GM18517 (cell line): ENCODE data around the gene SMC1B.
"Not testable (repeated sequence)": the region's sequence is repeated elsewhere in the genome, so short reads cannot be mapped to it uniquely, and the experiment has no call there.

ENCODE experiments used
- ATAC-seq: cut with Tn5 transposase; IDR thresholded peaks from one replicate; pipeline ENCODE4 v1.9.1; 2021; ENCODE audit warnings: mild to moderate bottlenecking, moderate library complexity; ENCODE audit not compliant: unreplicated experiment

SMC1B gene

DNA sequence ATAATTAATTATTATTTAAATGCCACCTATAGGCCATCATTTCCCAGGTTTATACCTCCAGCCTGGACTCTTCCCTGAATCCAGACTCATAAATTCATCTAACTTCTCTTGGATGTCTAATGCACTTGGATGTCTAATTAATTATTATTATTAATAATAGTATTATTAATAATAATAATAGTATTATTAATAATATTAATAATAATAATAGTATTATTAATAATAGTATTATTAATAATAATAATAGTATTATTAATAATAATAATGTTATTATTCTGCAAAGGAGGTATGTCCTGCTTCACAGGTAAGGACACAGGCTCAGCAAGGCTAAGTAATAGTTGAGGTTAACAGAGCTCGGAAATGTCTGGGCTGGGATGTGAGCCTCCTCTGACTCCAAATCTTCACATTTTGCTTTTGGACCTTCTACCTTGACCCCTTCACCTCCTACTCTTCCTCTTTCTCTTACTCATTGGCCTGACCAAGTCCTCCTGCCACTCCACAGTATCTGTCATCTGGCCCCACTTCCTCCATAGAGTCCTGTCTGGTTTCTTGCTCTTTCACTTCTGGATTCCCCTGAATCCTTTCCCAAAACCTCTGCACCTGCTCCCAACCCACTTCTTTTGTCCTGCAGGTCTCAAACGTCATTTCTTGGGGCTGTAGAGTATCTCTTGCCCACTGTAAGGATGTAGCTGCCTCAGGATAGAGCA is 8.1 kb upstream of the SMC1B start:
- ATAC-seq, result no peak

DNA sequence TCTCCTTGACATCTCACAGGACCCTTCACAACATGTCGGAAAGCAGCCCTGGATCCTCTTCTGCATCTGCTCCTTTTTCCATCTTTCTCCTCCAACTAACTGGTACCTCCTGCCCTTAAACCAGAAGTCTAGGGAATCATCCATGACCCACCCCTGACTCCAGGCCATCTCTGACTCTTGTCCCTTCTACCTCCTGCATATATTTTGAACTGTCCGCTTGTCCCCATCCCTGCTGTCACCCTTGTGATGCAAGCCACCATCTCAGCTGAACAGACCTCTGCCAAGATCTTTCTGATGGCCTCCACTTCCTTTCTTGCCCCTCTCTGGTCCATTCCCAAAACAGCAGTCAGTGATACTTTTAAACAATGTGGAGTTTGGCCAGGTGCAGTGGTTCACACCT is 7.1 kb upstream of the SMC1B start:
- ATAC-seq, result no peak

DNA sequence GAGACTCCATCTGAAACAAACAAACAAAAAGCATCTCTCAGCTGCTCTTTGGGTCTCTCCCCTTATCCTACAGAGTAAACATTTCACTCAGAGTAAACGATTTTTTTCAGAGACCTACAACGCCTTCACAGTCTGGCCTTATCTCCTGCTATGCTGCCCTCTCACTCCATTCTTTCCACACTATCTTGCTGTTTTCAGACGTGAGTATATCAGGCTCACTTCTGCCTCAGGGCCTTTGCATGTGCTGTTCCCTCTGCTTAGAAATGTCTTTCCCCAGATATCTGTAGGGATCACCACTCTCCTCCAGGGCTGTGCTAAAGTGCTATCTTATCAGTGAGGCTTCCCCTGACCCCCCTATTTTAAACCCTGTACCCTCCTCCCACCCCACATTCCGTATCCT is 6.6 kb upstream of the SMC1B start:
- ATAC-seq, result no peak

DNA sequence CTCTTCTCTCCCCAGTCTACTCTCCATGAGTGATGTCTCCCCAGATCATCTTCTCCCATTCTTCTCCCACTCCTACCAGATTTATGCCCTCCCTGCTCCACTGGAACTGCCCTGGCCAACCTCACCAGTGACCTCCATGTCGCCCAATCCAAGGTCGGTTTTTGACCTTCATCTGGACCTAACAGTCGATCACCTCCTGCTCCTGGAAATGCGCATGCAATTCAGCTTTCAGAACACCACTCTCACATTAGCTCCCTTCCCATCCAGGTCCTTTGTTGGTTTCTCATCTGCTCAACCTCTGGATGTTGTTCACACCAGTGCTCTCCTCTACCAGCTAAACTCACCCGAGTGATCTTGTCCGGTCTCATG is 5.4 kb upstream of the SMC1B start:
- no peak for ATAC-seq

DNA sequence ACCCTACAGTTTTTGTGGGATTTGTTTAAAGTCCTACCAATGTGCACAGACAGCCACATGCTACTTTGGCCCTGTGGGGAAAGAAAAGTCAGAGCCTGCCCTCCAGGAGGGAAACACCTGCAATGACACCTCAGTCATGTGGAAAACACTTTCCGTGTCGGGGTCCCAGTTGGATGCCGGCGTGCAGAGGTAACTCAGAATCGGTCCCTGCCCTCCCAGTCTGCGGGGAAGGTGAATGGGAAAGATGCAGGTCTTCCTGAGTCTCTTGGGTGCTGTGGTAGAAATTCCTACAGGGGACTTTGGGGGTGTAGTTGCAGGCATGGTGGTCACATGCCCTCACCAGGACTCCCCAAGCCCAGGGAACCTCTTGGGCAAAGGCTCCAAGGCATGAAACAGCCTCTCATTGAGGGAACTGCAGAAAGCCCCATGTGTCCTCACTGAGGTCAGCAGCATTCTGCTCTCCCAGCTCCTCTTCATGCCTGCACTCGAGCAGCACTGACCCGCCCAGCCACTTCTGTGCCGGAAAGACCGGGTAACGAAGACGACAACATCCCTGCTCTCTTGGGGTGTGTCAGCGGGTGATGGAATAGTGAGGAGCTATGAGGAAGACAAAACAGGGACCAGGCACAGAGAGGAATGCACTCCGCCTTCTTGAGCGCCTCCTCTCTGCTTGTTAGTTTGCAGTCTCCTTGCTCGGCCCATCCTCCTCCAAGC is 4.8 kb upstream of the SMC1B start:
- ATAC-seq, result no peak

DNA sequence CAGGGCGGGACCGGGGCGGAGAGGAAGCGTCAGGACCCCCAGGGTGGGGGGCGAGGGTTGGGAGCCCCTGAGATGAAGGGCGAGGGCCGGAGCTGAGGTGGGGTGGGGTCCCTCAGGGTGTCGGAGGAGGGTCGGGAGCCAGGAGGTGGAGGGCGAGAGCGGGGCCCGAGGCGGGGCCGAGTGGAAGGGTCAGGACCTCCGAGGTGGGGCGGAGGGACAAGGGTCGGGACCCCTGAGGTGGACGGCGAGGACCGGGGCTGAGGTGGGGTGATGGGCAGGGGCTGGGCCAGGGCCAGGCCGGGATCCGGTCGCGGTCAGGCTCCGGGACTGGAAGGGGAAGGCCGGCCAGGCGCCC is 409 bp downstream of the SMC1B start:
- ATAC-seq, result no peak

DNA sequence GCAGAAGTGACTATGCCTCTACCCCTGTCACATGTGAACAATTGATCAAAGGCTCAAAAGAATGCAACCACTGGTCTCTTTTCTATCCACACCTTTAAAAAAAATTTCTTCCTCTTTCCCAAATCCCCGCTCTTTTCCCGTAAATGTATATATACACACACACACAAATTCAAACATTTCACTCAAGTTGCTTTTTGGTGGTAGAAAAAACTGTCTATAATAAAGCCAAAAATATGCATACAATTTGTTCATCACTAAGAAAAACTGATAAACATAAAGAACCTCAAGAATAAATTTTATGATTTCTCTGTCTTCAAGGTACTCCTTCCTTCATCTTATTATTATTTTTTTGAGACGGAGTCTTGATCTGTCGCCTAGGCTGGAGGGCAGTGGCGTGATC is 5.6 kb downstream of the SMC1B start:
- no peak for ATAC-seq

DNA sequence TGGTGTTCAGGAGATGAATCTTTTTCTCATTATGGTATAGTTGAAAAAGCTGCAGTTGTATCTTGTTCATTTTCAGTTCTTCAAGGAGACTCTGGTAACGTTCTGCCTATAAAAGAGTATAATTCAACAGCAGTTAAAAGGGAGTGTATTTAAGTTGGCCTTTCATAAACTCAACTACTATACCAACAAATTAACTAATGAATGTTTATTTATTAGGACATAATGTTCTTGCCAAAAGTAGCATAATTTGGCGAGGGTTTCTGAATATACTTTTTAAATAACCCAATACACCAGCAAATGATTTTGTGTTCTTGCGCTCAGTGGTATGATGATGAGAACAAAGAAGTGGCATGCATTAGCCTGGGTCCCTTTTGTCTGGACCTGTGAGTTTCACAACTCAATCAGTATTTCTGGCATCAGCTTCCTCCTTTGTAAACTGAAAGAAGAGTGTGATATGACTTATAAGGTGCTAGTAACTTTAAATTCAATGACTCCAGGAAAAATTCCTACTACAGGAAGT is 10.9 kb downstream of the SMC1B start:
- ATAC-seq, result no peak

DNA sequence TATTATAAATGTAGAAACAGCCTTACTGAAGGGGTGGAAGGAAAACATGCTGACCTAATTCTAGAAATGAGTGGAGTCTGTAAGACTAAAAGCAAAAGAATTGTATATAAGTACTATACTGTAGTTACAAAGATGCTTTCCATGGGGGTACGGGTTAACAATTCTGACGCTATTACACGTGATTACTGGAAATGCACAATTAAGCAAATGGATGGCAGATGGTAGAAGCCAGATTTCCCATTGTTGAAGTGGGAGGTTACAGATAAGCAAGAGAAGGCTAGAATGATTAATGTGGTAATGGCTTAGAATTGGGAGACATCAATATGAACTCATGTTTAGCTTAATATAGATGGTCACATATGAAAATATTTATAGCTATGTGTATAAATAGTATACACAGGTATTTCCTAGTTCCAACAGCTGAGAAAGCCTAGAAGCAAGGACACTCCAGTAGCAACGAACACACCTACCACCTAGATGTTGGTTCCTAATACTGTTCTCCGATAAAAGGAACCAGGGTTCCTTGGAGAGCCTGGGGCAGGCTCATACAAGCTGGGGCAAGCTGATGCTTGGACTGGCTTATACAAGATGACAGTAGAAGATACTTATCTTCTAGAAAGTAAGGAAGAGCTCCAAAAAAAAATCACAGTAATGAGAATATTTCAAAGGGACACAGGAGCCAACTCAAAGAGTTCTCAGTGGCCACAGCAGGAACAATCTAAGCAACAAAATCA is 13.5 kb downstream of the SMC1B start:
- no peak for ATAC-seq

DNA sequence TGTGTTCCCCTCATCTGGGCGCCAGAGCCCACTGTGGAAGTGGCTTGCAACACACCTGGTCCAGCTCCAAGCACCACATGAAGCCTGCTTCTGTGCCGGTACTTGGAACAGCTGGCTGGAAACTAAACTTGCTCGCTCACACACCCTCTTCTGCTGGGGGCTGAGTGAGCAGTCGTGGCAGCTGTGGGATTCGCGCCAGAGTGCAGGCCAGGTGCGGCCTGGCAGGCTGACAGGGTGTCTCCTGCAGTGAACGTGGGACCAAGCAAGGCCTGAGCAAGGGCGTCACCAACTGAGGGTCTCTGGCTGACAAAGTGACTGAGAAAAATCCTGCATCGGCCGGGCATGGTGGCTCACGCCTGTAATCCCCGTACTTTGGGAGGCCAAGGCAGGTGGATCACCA is 15.2 kb downstream of the SMC1B start:
- ATAC-seq, result no peak

DNA sequence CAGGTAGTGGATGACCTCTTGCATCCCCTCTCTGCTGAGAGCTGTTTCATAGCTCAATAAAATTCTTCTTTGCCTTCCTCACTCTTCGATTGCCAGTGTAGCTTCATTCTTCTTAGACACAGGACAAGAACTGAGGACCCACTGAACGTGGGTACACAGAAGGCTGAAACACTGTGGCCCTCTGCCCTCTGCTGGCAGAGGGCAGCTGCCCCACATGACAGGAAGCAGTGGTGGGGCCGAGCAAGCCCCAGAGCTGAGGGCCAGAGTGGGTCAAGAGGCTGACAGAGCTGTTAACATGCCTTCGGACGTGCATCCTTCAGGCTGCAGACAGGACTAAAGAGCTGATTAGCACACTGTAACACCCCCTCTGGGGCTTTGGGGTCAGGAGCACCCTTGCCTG is 15.6 kb downstream of the SMC1B start:
- no peak for ATAC-seq

DNA sequence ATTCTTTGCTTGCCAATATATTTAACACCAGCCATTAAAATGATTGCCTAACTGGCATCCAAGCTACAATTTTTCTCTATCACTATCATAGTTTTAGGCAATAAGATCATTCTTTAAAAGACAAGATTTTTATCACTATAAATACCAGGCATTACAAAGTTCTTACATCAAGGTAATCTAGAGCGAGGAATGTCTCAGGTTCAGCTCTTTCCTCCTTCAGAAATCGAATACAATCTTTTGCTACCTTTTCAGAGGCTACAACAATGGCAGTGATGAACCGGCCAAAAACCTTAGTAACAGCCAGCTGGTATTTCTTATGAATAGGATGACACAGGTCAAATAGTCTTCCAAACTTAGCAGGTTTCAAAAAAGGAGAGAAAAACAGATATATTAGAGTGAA is 23.9 kb downstream of the SMC1B start:
- ATAC-seq, result no peak

DNA sequence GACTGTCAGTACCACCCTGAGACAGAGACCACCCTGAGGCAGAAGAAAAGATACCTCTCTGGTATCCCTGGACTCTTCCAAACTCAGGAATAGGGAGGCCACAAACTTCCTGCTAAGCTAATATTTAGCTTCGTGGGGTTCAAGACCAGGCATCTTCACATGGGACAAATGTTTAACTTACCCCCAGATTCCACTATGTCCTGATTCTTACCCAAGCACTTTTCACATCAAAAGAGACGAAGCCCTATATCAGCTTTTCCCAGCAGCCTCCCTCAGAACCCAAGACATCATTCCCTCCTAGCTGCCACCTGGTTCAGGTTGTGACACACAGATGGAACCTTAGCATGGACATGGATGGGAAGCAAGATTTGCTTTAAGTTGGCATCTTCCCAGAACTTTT is 32.1 kb downstream of the SMC1B start:
- no peak for ATAC-seq

DNA sequence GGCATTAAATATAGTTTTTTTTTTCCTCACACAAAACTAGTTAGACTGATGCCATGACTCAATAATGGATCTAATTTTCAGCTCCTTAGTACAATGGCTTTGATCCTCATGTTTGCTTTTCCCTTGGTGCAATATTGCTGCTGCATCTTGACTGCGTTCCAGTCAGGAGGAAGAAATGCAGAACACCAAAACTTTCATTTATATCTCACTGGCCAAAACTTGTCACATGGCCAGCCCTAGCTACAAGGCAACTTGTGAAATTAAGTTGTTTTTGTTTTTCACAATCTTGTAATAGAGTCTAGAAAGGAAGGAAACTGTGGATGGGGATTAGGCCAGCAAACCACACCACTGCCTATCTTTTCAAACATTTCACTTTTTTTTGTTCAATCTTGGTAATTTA is 36.7 kb downstream of the SMC1B start:
- ATAC-seq, result no peak

DNA sequence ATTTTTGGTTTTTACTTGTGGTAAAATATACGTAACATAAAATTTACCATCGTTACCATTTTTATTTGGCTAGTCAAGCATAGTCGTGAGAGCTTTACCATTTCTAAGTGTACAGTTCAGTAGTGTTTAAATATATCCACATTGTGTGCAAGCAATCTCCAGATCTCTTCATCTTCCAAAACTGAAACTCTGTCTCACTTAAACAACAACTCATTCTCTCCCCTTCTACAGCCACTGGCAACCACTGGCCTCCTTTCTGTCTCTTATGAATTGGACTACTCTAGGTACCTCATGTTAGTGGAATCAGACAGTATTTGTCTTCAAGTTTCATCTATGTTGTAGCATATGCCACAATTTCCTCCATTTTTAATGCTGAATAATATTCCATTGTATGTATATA is 37.4 kb downstream of the SMC1B start:
- peak; percentile 64 for ATAC-seq

DNA sequence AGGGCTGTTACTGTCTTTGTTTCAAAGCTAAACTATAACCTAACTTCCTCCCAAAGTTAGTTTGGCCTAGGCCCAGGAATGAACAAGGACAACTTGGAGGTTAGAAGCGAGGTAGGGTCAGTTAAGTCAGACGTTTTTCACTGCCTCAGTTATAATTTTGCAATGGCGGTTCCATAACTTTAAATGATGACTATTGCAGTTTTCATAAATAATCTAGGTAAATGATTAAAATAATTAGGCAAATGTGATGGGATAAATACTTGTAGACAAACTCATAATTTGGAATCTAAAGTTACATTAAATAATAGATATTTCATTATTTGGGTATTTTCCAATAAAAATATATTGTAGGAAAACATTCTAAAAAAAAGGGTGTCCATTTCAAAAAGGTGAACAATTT is 39.8 kb downstream of the SMC1B start:
- ATAC-seq, result not testable (repeated sequence)

DNA sequence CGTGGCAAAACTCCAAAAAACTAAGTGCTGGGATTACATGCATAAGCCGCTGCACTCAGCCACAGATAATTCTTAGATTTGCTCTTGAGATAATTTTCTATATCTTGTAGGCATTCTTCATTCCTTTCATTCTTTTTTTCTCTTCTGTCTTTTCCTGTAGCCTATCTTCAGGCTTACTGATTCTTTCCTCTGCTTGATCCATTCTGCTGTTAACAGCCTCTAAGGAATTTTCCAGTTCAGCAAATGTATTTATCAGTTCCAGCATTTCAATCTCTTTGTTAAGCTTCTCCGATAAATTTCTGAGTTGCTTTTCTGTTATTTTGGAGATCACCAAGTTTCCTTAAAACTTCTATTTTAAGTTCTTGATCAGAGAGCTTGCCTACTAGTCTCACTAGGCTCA is 46.7 kb downstream of the SMC1B start:
- no peak for ATAC-seq

DNA sequence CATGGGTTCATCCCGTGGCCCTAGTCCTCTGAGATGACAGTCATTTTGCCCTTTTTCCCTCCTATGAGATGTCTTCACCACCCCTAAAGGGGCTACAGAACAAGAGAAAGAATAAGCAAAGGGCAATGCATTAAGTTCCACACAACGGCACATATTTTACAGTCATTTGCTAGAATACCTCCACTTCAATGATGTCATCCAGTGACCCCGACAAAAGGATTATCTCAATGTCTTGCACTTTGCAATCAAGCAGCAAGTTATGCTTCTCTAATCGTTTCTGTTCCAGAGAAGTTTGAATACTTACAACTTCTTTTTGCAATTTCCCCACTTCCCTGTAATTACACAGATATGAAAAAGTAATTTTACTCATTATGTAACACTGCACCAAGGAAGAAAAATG is 53.8 kb downstream of the SMC1B start:
- ATAC-seq, result no peak

DNA sequence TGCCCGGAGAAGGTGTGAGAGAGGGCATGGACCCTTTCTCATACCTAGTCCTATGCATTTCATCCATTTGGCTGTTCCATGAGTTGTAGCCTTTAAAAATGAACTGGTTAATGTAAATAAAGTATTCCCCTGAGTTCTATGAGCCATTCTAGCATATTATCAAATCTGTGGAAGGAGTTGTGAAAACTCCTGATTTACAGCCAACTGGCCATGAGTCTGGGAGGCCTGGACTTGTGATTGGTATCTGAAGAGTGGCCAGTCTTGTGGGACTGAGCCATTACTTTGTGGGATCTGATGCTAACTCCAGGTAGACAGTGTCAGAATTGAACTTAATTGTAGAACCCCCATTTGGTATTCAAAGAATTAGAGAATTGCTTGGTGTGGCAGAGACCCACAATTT is 55.3 kb downstream of the SMC1B start:
- no peak for ATAC-seq

DNA sequence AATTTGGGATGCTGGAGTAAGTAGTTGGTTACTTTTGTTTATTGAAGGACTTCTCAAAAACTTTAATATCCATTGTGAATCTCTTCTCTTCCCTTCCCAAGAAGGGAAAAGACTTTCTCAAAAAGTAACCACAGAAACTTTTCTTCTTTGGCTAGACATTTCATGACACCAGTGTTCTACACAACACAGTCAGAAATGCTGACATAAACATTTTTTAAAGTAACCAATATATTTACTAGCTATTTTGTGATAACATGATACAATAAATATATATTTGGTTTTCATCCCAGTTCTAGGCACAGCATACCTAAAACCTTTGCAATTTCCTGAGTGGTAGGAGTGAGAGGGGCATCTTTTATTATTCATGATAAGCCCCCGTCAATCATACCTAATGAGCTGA is 55.9 kb downstream of the SMC1B start:
- no peak for ATAC-seq

DNA sequence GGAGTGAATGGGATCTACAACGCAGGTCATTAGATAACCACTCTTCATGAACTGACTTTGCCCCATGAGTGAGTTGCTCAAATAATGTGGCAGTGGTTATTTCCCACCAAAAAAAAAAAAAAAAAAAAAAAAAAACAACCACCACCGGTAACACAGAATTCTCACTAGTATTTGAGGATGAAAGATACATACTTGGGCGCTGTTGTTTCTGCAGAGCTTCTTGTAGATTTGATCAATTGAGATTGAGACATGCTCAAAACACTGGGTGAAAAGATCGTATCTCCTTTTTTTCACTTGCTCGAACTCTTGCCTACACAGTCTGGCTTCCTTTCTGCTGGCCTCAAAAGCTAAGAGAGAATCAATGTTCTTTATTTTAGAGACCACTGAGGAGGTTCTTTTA is 59.6 kb downstream of the SMC1B start:
- no peak for ATAC-seq

DNA sequence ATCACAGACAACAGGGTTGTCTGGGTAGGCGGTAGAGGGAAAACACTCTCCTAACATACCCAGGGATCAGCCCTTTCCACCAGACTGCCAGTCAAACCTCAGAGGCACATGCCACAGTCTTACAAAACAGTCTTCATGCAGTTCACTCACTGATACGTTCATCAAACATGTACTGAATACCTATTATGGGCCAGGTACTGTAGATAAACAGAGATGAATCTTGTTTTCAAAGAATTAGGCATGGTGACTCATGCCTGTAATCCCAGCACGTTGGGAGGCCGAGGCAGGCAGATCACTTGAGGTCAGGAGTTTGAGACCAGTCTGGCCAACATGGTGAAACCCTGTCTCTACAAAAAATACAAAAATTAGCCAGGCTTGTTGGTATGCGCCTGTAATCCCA is 60.6 kb downstream of the SMC1B start:
- not testable (repeated sequence) for ATAC-seq
